HG02759 (cell line): Measurements from ENCODE around the gene KATNAL2.

ENCODE experiments used
- ATAC-seq: cut with Tn5 transposase; IDR thresholded peaks from one replicate; pipeline ENCODE4 v1.9.1; 2021; ENCODE audit warnings: mild to moderate bottlenecking, moderate library complexity; ENCODE audit not compliant: unreplicated experiment

KATNAL2 gene

GRCh38 chr18:47110492-47111274 is 193.3 kb downstream of the KATNAL2 start:
- ATAC-seq, result no peak

DNA sequence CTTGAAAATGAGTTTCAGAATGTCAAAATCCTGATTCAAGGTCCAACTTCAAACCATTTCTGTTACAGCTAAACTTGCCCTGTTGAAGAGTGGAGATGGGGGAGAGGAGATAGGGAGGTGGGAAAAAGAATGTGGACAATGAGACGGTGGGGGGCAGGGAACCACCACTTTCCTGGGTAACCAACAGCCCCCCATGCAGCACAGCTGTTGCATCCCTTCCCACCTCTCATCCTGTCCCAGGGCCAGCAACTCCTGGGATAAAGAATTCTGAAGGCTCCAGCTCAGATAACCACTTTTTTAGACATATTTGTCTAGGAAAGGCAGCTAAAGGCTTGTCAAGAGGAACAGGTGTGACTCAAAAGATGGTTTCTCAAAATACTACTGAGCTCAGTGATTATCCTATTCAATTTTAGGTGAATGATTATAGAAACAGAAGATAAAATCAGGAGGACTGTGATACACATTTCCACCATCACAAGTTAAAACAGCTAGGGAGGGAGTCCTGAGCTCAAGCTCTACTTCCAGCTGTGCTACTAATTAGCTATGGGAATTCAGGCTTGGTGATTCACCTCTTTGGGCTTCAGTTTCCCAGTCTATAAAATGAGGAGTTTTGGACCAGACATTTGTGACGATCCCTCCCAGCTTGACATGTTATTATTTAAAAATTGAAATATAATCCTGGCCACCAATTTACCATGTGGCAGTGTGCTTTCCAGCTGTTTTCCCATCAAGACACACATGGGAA is 196.6 kb downstream of the KATNAL2 start:
- no peak for ATAC-seq

DNA sequence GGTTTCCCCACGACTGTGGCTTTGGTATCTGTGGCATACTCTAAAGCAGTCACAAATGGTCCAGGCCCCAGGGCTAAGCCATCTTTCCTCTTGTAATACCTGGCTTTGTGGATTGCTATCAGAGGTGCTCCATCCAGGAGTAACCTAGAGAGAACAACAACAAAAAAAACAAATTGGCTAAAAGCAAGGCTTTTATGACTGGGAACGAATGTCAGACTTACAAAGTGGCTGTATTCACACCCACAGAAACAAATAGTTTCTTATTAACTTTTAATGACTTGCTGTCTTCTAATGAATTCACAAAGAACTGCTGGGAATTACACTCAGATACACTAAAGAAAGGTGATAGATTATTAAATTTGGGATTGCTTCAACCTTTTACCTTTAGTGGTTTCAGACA is 197.8 kb downstream of the KATNAL2 start:
- no peak for ATAC-seq

GRCh38 chr18:47118981-47119380 is 201.6 kb downstream of the KATNAL2 start:
- ATAC-seq, result no peak

- ATAC-seq, result peak; percentile 98
Measured at GRCh38 chr18:47120428-47120827, 203.0 kb downstream of the KATNAL2 start.

DNA sequence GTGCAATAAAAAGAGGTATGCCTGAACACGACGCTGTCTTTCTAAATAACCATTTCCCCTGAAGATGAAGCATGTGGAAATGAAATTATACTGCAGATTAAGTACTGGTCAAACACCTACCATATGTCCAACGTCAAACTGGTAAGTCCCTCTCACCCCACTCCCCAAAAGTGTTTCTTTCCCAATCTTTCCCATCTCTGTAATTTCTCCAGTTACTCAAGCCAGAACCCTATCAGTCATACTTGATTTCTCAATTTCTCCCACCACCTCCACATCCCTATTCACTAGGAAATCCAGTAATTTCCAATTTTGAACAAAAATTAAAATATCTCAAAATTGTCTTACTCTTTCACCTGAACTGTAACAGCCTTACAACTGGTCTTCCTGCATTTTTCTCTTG is 203.7 kb downstream of the KATNAL2 start:
- ATAC-seq, result no peak

DNA sequence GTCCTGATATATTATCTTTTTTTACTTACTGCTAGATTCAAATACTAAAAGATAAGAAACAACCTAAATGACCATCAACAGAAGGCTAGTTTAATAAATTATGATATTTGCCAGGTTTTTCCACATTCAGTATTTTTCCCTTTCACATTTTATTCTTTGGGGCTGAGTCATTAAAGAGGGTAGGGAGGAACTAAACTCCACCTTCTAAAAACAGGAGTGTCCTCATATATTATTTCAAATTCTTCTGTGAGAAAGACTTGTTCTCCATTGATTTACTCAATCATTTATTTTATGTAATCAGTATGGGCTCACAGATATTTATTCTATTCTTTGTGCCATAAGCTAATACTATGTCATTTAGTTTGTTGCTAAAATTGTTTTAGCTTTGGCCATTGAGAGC is 223.9 kb downstream of the KATNAL2 start:
- ATAC-seq, result no peak

DNA sequence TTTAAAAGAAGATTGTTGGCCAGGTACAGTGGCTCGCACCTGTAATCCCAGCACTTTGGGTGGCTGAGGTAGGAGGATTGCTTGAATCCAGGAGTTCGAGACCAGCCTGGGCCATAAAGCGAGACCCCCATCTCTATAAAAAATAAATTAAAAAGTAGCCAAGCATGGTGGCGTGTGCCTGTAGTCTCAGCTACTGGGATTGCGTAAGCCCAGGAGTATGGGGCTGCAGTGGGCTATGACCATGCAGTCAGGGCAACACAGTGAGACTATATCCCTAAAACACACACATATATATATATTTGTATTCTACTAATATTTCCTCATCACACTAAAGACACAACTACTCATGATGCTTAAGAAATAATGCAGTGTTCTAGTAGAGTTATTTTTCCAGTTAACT is 225.8 kb downstream of the KATNAL2 start:
- ATAC-seq, result no peak

DNA sequence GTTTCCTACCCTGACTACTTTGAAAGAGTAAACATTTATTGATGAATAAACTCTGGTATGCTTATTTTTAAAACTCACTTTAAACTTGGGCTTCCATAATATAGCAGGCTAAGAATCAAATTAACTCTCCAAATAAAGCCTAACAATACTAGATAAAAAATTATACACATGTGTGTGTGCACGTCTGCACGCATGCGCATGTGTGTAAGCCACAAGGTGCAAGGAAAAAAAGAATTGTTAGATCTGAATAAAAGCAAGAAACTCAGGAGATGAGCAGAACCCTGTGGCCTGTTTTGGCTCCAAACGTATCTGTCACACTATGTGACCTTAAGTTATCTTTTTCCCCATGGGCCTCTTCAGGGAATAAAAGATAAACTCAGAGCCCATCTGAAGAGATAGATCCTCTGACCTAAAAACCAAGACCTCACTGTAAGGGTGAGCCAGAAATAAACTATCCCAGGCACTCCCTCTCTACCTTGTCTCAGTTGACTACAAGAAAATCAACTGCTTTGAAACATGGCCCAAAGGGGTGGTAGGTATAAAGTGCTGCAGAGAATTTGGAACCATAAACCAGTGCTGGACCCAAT is 226.6 kb downstream of the KATNAL2 start:
- ATAC-seq, result no peak

DNA sequence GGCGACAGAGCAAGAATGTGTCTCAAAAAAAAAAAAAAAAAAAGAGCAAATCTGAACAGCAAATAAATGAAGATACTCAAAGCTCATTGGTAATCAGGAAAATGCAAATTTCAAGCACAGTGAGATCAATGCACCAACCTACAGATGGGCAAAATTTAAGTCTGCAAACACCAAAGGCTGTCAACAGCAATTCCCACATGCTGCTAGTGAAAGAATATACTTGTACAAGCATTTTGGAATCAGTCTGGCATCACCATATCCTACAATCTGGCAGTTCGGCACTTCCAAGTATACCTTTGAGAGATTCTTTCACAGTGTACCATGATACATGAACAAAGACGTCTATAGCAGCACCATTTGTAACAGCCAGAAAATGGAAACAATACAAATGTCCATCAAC is 228.8 kb downstream of the KATNAL2 start:
- ATAC-seq, result no peak

DNA sequence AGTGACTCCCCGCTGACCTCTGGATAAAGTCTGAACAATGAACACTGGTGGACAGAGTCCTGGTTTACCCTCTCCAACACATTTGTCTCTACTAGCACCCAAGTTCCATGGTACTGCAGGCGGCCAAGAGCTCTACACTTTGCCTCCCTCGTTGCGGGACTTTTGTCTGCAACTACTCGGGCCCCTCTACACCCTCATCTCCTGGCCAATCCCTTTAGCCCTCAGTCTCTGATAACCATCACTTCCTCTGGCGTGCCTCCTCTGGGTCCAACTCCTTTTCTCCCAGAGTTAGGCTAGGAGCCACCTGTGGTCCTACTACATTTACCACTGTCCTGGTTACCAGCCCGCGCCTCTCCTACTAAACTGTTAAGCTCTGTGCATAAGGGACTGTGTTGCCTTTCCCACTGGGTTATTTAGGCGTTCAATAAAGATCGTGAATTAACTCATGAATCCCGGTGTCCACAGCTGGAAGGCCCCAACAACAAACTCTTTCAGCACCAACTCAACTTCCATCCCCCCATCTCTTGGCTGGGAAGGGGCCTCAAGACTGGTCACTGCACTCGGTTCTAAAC is 232.1 kb downstream of the KATNAL2 start:
- ATAC-seq, result no peak

- peak; percentile 95 for ATAC-seq
Measured at GRCh38 chr18:47150029-47150823, 232.8 kb downstream of the KATNAL2 start, which contains the start of gene HDHD2. Gene HDHD2, minus strand, starts transcription at chr18:47150500. Its CDS starts 14,061 bp downstream, at chr18:47136439.

DNA sequence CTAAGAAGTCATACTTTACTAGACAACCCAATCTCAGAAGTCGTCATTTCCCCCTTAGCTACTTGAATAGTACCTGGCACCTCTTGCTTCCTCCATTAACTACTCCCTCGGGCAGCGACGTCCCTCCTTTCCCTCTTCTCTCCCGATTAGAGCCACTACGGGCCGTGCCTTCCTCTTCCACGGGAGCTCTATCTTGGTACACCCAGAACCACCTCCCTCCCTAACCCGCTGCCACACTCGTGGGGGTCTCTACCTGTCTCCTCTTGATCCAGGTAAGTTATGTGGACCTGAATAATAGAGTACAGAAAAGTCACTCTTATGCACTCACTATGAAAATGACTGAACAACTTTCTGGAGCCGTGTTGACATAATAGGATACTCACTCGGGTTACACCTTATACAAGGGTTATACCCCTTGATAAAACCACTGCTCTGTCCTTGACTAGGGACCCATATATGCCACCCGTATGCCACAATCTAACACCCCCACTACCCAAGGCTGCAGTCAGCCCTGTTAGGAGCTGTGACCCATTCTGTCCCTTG is 233.5 kb downstream of the KATNAL2 start:
- ATAC-seq, result peak; percentile 5

DNA sequence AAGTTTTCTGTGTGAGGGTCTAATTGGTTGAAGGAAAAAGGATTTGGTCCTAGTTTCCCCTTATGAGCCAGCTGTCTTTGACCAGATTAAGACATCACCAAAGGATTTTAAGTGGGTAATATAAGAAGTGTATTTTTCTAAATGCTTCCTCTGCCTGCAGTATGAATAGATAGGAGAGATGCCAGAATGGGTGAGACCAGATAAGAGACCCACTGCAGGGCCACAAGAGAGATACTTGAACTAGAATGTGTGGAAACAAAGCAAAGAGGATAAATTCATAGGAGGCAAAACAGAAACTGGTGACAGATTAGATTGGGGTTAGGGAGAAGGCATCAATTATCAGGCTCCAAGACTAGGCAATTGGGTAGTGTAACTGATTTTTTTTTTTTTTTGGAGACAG is 234.0 kb downstream of the KATNAL2 start:
- no peak for ATAC-seq
